Measurements from ENCODE around the gene PTTG1IP2. TPM values are rescaled to one million over a fixed set of nuclear protein-coding genes. Genes with fewer than 3 reads are reported as not detected.

The PTTG1IP2 gene
- total and polyA plus RNA-seq, 10 of the 15 experiments (the other 5 are each of a cell fraction or from before 2014, with no cell fraction given), result not detected

GRCh38 chr7:90487808-90488207 lies 18.4 kb downstream of the PTTG1IP2 start:
- Histone ChIP-seq H3K9ac (ENCODE audit: control insufficient read depth, insufficient read depth, low read length) (no peak overlapping the region), H2AFZ (ENCODE audit: control insufficient read depth, low read depth, low read length) (no peak overlapping the region), H3K4me3 (no peak overlapping the region), H3K4me2 (ENCODE audit: control insufficient read depth, insufficient read depth) (no peak overlapping the region), H4K20me1 (ENCODE audit: control insufficient read depth, insufficient read depth) (no peaks in the 10 kb centered on the region), H3K27ac (ENCODE audit: control insufficient read depth, insufficient read depth) (no peak overlapping the region), H3K27me3 (replicated peaks in 1 of 2; ENCODE audit: control insufficient read depth in 2 of 2, insufficient read depth in 2 of 2, low read length in 1 of 2) (no peaks in the 10 kb centered on the region), H3K9me3 (replicated peaks; ENCODE audit: control insufficient read depth, insufficient read depth, low read length) (no peaks in the 10 kb centered on the region), H3K4me1 (ENCODE audit: control insufficient read depth, insufficient read depth, low read length) (no peaks in the 10 kb centered on the region), H3K36me3 (ENCODE audit: control insufficient read depth in 2 of 2, insufficient read depth in 2 of 2, low read length in 1 of 2) (no peaks in the 10 kb centered on the region), H3K79me2 (ENCODE audit: control insufficient read depth, insufficient read depth, low read length) (no peaks in the 10 kb centered on the region)
- 0% methylated on average over 2 of the region's 2 CpGs for WGBS (ENCODE audit: insufficient coverage, insufficient replicate concordance, low lambda C conversion rate, missing lambda C conversion rate)
- CTCF ChIA-PET, result no interaction called here
- POLR2A ChIA-PET, result no interaction called here
- DNase-seq (ENCODE audit: low read depth, low spot score), result no peak
- FAIRE-seq, result no peak
- ATAC-seq, result no peak
- TF ChIP-seq POLR2A (IDR thresholded peaks at IDR 0.05; ENCODE audit: low read depth, low read length), result no peak
- TF ChIP-seq NFIC (IDR thresholded peaks at IDR 0.05; ENCODE audit: low read depth, low read length), result no peak
- no peak for TF ChIP-seq ZNF274 (IDR thresholded peaks at IDR 0.05; ENCODE audit: insufficient read depth, insufficient read length)
- TF ChIP-seq BHLHE40 (IDR thresholded peaks at IDR 0.05; ENCODE audit: borderline replicate concordance in 1 of 2, low read depth in 2 of 2, low read length in 1 of 2), result no peak
- TF ChIP-seq ELK1 (IDR thresholded peaks at IDR 0.05; ENCODE audit: low read depth, low read length), result no peak
- no peak for TF ChIP-seq IRF5 (IDR thresholded peaks at IDR 0.05; ENCODE audit: borderline replicate concordance)
- no peak for TF ChIP-seq BMI1 (IDR thresholded peaks at IDR 0.05; ENCODE audit: borderline replicate concordance)
- TF ChIP-seq EZH2 (IDR thresholded peaks at IDR 0.05; ENCODE audit: borderline replicate concordance, control insufficient read depth, low read depth, low read length), result no peak
- no peak for TF ChIP-seq NRF1 (conservative IDR thresholded peaks at IDR 0.05; ENCODE audit: low read depth, low read length)
- no peak for TF ChIP-seq USF1 (IDR thresholded peaks at IDR 0.05; ENCODE audit: borderline replicate concordance, extremely low read length, insufficient read depth, low read depth, low read length)
- TF ChIP-seq IRF3 (IDR thresholded peaks at IDR 0.05), result no peak
- TF ChIP-seq SPI1 (IDR thresholded peaks at IDR 0.05; ENCODE audit: borderline replicate concordance, insufficient read depth, low read depth, low read length), result no peak
- TF ChIP-seq BACH1 (IDR thresholded peaks at IDR 0.05; ENCODE audit: borderline replicate concordance), result no peak
- TF ChIP-seq ZBTB11 (CRISPR knock-in tag; IDR thresholded peaks at IDR 0.05), result no peak
- in situ Hi-C loops (cut with MboI) (no loop called here), intact Hi-C loops (cut with micrococcal nuclease; ENCODE audit: unreplicated experiment) (no loop called here)
- BruUV-seq (replicated peaks), result no TSS peak
- RAD21 ChIA-PET (ENCODE audit: unreplicated experiment), result no interaction called here
- SMC1A ChIA-PET (ENCODE audit: uncharacterized antibody, unreplicated experiment), result interaction anchor here (0.5 to 0.6 kb wide), 2 partner anchors 366 to 1111 kb away, joined by 3 read pairs; no protein-coding TSS in a partner anchor
